HCT116 (cell line): ENCODE measurements around the gene MME. TPM values are rescaled to one million over a fixed set of nuclear protein-coding genes. Genes with fewer than 3 reads are reported as not detected.

Experiments
- ATAC-seq: fragments of 200-7000 bp; cut with Tn5 transposase; 2 replicates; pipeline ENCODE4 v1.9.1; 2020; ENCODE audit warnings: mild to moderate bottlenecking, moderate library complexity
- BruUV-seq: library from RNA; stranded (reverse); fragments of 400-500 nt; replicated peaks from 2 replicates; lab custom pipeline; 2021; lab: Mats Ljungman, UMichigan
- CTCF ChIA-PET: fragments of 300-600 bp; sonication (Branson Sonifier 250); formaldehyde crosslinking; loops from one replicate; lab custom pipeline; 2021; ENCODE audit warnings: antibody characterized with exemption; lab: Charles Lee
- POLR2A ChIA-PET: fragments of 300-600, 350-600 bp; sonication (Branson Sonifier 250); formaldehyde crosslinking; loops from one replicate; lab custom pipeline; 2021; ENCODE audit warnings: antibody characterized with exemption; lab: Charles Lee
- RAD21 ChIA-PET, 2 experiments: fragments of 300-600 bp; sonication (Branson Sonifier 250); formaldehyde crosslinking; loops; one replicate each; lab custom pipeline; 2023; ENCODE audit warnings: low total read pairs in 2 of 2; ENCODE audit not compliant: uncharacterized antibody in 2 of 2, unreplicated experiment in 2 of 2, low non-redundant PET in 1 of 2; lab: Charles Lee
- DNase-seq: peaks from one replicate; pipeline ENCODE4 v3.0.0-alpha.2; 2010; ENCODE audit warnings: low read depth, low spot score
- H2AFZ ChIP-seq: fragments of 200-600 bp; shearing (Covaris generic), sonication (generic); 2 replicates; pipeline ENCODE4 v1.6.1; 2017; ENCODE audit warnings: low read depth, mixed run types, mixed read lengths, antibody characterized with exemption, low read length; ENCODE audit not compliant: poor library complexity, severe bottlenecking
- H3K27ac ChIP-seq: 2 replicates; pipeline ENCODE4 v1.5.1; 2012; ENCODE audit warnings: low read depth, low read length
- H3K27me3 ChIP-seq: fragments of 200-600 bp; sonication (generic); 2 replicates; pipeline ENCODE4 v1.6.1; 2016; ENCODE audit warnings: mixed run types, low read length, mixed read lengths; ENCODE audit not compliant: insufficient read depth
- H3K36me3 ChIP-seq, 2 experiments: fragments of 200-500 bp in 1 of 2; fragments of 200-600 bp in 1 of 2; sonication (Bioruptor generic) in 1 of 2; sonication (generic) in 1 of 2; 2 replicates each; pipeline versions ENCODE4 v1.5.1 to v1.6.1; 2014 to 2016; ENCODE audit warnings: low read length in 2 of 2, inconsistent platforms in 1 of 2, mixed read lengths in 1 of 2, mixed run types in 1 of 2; ENCODE audit not compliant: insufficient read depth in 2 of 2, control insufficient read depth in 1 of 2
- H3K4me1 ChIP-seq, 2 experiments: fragments of 200-600 bp in 1 of 2; sonication (generic) in 1 of 2; 2 replicates each; pipeline versions ENCODE4 v1.5.1 to v1.6.1; 2012 to 2017; ENCODE audit warnings: low read length in 2 of 2, inconsistent platforms in 1 of 2, mild to moderate bottlenecking in 1 of 2, mixed read lengths in 1 of 2, mixed run types in 1 of 2, moderate library complexity in 1 of 2; ENCODE audit not compliant: insufficient read depth in 2 of 2, control insufficient read depth in 1 of 2
- H3K4me2 ChIP-seq: fragments of 200-600 bp; sonication (generic); 2 replicates; pipeline ENCODE4 v1.6.1; 2017; ENCODE audit warnings: mixed run types, low read length, mixed read lengths
- H3K4me3 ChIP-seq, 2 experiments: fragments of 200-600 bp in 1 of 2; sonication (generic) in 1 of 2; replicated peaks in 1 of 2; 2 replicates each; pipeline ENCODE4 v1.5.1; 2011 to 2016; ENCODE audit warnings: low read length in 2 of 2, control low read depth in 1 of 2, low read depth in 1 of 2, mild to moderate bottlenecking in 1 of 2, mixed read lengths in 1 of 2, mixed run types in 1 of 2
- H3K79me2 ChIP-seq: fragments of 200-600 bp; sonication (generic); 2 replicates; pipeline ENCODE4 v1.6.1; 2017; ENCODE audit warnings: mild to moderate bottlenecking, mixed run types, low read length, moderate library complexity, mixed read lengths; ENCODE audit not compliant: insufficient read depth
- H3K9ac ChIP-seq: fragments of 200-600 bp; sonication (generic); 2 replicates; pipeline ENCODE4 v1.6.1; 2016; ENCODE audit warnings: low read length, mixed read lengths
- H3K9me2 ChIP-seq: fragments of 200-600 bp; sonication (generic), shearing (Covaris generic); 2 replicates; pipeline ENCODE4 v1.6.1; 2017; ENCODE audit warnings: mixed run types, mild to moderate bottlenecking, moderate library complexity; ENCODE audit not compliant: insufficient read depth
- H3K9me3 ChIP-seq, 2 experiments: fragments of 200-500 bp in 1 of 2; fragments of 200-600 bp in 1 of 2; sonication (Bioruptor generic) in 1 of 2; sonication (generic) in 1 of 2; 2 replicates each; pipeline ENCODE4 v1.6.1; 2014 to 2017; ENCODE audit warnings: low read length in 2 of 2, mixed read lengths in 2 of 2, inconsistent platforms in 1 of 2, low read depth in 1 of 2, mild to moderate bottlenecking in 1 of 2, mixed run types in 1 of 2, moderate library complexity in 1 of 2; ENCODE audit not compliant: control insufficient read depth in 1 of 2, insufficient read depth in 1 of 2
- H4K20me1 ChIP-seq: fragments of 200-600 bp; sonication (generic), shearing (Covaris generic); 2 replicates; pipeline ENCODE4 v1.6.1; 2017; ENCODE audit warnings: mixed run types, mild to moderate bottlenecking, moderate library complexity; ENCODE audit not compliant: insufficient read depth
- CEBPB ChIP-seq: IDR thresholded peaks from 2 replicates; pipeline ENCODE4 v1.6.1; 2012; ENCODE audit warnings: low read depth
- EGR1 ChIP-seq: IDR thresholded peaks from 2 replicates; pipeline ENCODE4 v1.6.1; 2012; ENCODE audit warnings: low read depth
- ELF1 ChIP-seq: IDR thresholded peaks from 2 replicates; pipeline ENCODE4 v1.6.1; 2012; ENCODE audit warnings: low read depth, borderline replicate concordance
- EZH2 ChIP-seq: fragments of 200-600 bp; sonication (generic); IDR thresholded peaks from 2 replicates; pipeline ENCODE4 v1.6.1; 2017; ENCODE audit warnings: antibody characterized with exemption, mixed run types
- EZH2phosphoT487 ChIP-seq: fragments of 200-600 bp; IDR thresholded peaks from 2 replicates; pipeline ENCODE4 v1.6.1; 2018; ENCODE audit warnings: antibody characterized with exemption, borderline replicate concordance
- FOSL1 ChIP-seq: IDR thresholded peaks from 2 replicates; pipeline ENCODE4 v1.6.1; 2012; ENCODE audit warnings: low read depth
- RAD21 ChIP-seq: IDR thresholded peaks from 2 replicates; pipeline ENCODE4 v1.6.1; 2012; ENCODE audit warnings: low read depth, mild to moderate bottlenecking
- SRF ChIP-seq: IDR thresholded peaks from 2 replicates; pipeline ENCODE4 v1.6.1; 2012; ENCODE audit warnings: low read depth
- YY1 ChIP-seq: IDR thresholded peaks from 2 replicates; pipeline ENCODE4 v1.6.1; 2011; ENCODE audit warnings: low read length, low read depth, moderate library complexity, mild to moderate bottlenecking; ENCODE audit not compliant: insufficient replicate concordance; ENCODE audit errors: extremely low read depth
- ZFX ChIP-seq: fragments of 450-650 bp; IDR thresholded peaks from 2 replicates; pipeline ENCODE4 v1.6.1; 2017
- ZNF274 ChIP-seq: fragments of 200-500 bp; sonication (Bioruptor generic); IDR thresholded peaks from 2 replicates; pipeline ENCODE4 v1.6.1; 2014; ENCODE audit warnings: mild to moderate bottlenecking, low read depth, low read length, inconsistent platforms
- intact Hi-C: fragments of 100-400 bp; cut with micrococcal nuclease; formaldehyde crosslinking; loops from 2 replicates; pipeline ENCODE4 v1.10.0; 2022
- total RNA-seq: library from RNA; stranded (reverse); gene quantifications from one replicate; pipeline ENCODE4 v1.2.1, GENCODE V29; 2021; ENCODE audit not compliant: unreplicated experiment
- TF ChIP-seq, protein P1 (sequence below): IDR thresholded peaks from 2 replicates; pipeline ENCODE4 v1.6.1; 2012
- TF ChIP-seq, protein P2 (sequence below): IDR thresholded peaks from 2 replicates; pipeline ENCODE4 v1.6.1; 2012; ENCODE audit warnings: low read depth

Gene MME
- total RNA-seq, 1 experiment from 2014 or later: 0.34 TPM

DNA sequence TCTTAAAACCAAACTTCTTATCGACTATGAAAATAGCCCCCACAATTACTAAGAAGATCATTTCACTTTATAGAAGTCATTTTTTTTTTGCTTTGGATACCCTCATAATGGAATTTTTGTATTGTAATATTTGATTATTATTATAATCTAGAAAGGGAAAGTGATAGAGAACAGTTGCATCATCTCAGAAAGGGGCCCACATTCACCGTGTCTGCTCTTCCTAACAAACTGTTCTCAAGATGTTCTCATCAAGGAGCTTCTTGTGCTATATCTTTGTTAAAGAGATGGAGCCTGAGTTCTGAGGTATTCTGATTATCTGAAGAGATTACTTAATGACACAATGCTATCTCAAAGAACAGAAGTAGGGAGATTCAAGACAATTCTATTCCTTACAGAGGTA, 49.3 kb downstream of the MME start:
- TF ChIP-seq EZH2phosphoT487: no peak
- Histone ChIP-seq H2AFZ (no peak overlapping the region), H3K4me3 (no peak overlapping the region), H3K4me2 (no peak overlapping the region), H3K36me3 (no peaks in the 10 kb centered on the region), H4K20me1 (no peaks in the 10 kb centered on the region), H3K27me3 (no peaks in the 10 kb centered on the region), H3K27ac (no peak overlapping the region), H3K9me2 (no peaks in the 10 kb centered on the region), H3K9ac (no peak overlapping the region), H3K9me3 (no peaks in the 10 kb centered on the region), H3K79me2 (no peaks in the 10 kb centered on the region), H3K4me1 (peaks cover 3 to 5% of the 10 kb centered on the region in 2 experiments; a peak in 3 of 4 replicates)
- BruUV-seq: no TSS peak
- ATAC-seq (no peak), DNase-seq (no peak)
- ChIA-PET RAD21 (no interaction called here), CTCF (no interaction called here), POLR2A (no interaction called here)
- intact Hi-C loops: no loop called here

DNA sequence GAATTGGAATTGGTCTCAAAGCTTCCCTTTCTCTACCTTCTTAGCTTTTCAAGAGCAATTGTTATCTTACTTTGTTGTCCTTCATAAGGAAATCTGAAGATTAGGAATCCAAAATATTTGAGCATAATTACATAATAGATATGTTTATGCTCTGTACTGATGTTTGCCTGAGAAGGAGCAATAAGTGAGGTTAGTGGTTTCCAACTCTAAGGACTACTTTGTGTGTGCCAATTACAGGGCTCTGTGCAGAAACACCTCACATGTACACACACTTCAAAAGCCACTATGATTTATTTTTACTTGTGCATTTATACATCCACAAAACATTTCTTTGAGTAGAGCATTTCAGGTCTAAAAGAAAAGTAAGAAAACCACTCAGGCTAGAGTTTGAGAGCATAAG, 49.9 kb downstream of the MME start:
- no TSS peak for BruUV-seq
- H3K4me1 ChIP-seq: peaks cover 3 to 5% of the 10 kb centered on the region in 2 experiments; a peak in 3 of 4 replicates
- H3K4me3 ChIP-seq: no peak overlapping the region
- H3K27me3 ChIP-seq: no peaks in the 10 kb centered on the region
- no peak overlapping the region for H3K4me2 ChIP-seq
- no peaks in the 10 kb centered on the region for H3K79me2 ChIP-seq
- no peaks in the 10 kb centered on the region for H3K9me2 ChIP-seq
- H4K20me1 ChIP-seq: no peaks in the 10 kb centered on the region
- ChIA-PET CTCF (no interaction called here), POLR2A (no interaction called here), RAD21 (no interaction called here)
- intact Hi-C loops: no loop called here
- ATAC-seq (no peak), DNase-seq (no peak)
- H3K36me3 ChIP-seq: no peaks in the 10 kb centered on the region
- H3K9me3 ChIP-seq: no peaks in the 10 kb centered on the region
- H3K9ac ChIP-seq: no peak overlapping the region
- H2AFZ ChIP-seq: no peak overlapping the region
- H3K27ac ChIP-seq: no peak overlapping the region
- TF ChIP-seq ZNF274: no peak
- TF ChIP-seq SRF: no peak
- TF ChIP-seq, protein P1, sequence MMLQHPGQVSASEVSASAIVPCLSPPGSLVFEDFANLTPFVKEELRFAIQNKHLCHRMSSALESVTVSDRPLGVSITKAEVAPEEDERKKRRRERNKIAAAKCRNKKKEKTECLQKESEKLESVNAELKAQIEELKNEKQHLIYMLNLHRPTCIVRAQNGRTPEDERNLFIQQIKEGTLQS: no peak
- TF ChIP-seq EZH2phosphoT487: no peak
- TF ChIP-seq FOSL1: no peak
- TF ChIP-seq CEBPB: no peak
- TF ChIP-seq EGR1: no peak
- no peak for TF ChIP-seq EZH2
- no peak for TF ChIP-seq ZFX
- no peak for TF ChIP-seq RAD21
- no peak for TF ChIP-seq ELF1
- TF ChIP-seq, protein P2, sequence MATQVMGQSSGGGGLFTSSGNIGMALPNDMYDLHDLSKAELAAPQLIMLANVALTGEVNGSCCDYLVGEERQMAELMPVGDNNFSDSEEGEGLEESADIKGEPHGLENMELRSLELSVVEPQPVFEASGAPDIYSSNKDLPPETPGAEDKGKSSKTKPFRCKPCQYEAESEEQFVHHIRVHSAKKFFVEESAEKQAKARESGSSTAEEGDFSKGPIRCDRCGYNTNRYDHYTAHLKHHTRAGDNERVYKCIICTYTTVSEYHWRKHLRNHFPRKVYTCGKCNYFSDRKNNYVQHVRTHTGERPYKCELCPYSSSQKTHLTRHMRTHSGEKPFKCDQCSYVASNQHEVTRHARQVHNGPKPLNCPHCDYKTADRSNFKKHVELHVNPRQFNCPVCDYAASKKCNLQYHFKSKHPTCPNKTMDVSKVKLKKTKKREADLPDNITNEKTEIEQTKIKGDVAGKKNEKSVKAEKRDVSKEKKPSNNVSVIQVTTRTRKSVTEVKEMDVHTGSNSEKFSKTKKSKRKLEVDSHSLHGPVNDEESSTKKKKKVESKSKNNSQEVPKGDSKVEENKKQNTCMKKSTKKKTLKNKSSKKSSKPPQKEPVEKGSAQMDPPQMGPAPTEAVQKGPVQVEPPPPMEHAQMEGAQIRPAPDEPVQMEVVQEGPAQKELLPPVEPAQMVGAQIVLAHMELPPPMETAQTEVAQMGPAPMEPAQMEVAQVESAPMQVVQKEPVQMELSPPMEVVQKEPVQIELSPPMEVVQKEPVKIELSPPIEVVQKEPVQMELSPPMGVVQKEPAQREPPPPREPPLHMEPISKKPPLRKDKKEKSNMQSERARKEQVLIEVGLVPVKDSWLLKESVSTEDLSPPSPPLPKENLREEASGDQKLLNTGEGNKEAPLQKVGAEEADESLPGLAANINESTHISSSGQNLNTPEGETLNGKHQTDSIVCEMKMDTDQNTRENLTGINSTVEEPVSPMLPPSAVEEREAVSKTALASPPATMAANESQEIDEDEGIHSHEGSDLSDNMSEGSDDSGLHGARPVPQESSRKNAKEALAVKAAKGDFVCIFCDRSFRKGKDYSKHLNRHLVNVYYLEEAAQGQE: no peak
- no peak for TF ChIP-seq YY1
